ENCODE data around the gene HTR1B.

DNA sequence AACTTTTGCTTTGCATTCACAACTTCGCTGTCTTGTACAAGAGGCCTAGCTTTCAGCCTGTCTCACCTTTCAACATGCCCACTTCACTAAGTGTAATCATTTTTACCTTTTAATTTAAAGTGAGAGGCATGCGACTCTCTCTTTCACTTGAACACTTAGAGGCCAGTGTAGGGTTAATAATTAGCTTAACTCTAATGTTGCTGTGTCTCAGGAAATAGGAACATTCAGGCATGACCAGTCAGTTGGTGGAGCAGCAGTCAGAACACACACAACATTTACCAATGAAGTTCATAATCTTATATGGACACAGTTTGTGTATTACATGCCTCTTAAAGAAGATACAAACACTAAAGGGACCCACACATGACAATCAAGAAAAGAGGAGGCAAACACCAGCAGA lies 47.6 kb downstream of the HTR1B start:
- no peak for TF ChIP-seq EZH2phosphoT487 (IDR thresholded peaks at IDR 0.05; ENCODE audit: insufficient read depth, low read depth)
- no peak for TF ChIP-seq EZH2 (IDR thresholded peaks at IDR 0.05; ENCODE audit: insufficient read depth, poor library complexity, severe bottlenecking)

Measured in GM23248 (cell line).